22Rv1 (cell line): ENCODE measurements around the gene SPC25.

Source experiments
- H3K27ac ChIP-seq: fragments of 450-650 bp; 2 replicates; pipeline ENCODE4 v1.5.1; 2017
- CTCF ChIP-seq: fragments of 450-650 bp; IDR thresholded peaks from 2 replicates; pipeline ENCODE4 v1.5.1; 2017; ENCODE audit warnings: mild to moderate bottlenecking
- ZFX ChIP-seq: fragments of 450-650 bp; IDR thresholded peaks from 2 replicates; pipeline ENCODE4 v1.6.1; 2017; ENCODE audit warnings: antibody characterized with exemption, borderline replicate concordance

The SPC25 gene

GRCh38 chr2:168913495-168913894, 23.3 kb upstream of the SPC25 start:
- TF ChIP-seq CTCF (no peak), ZFX (no peak)
- no peak overlapping the region for H3K27ac ChIP-seq

- no peak overlapping the region for H3K27ac ChIP-seq
- no peak for TF ChIP-seq ZFX
- no peak for TF ChIP-seq CTCF
Observed at GRCh38 chr2:168912901-168913369, 22.7 kb upstream of the SPC25 start.

GRCh38 chr2:168912466-168912865, 22.2 kb upstream of the SPC25 start:
- H3K27ac ChIP-seq: no peak overlapping the region
- TF ChIP-seq ZFX: no peak
- TF ChIP-seq CTCF: no peak

- H3K27ac ChIP-seq: no peak overlapping the region
- TF ChIP-seq ZFX: no peak
Observed at GRCh38 chr2:168910330-168910729, 20.1 kb upstream of the SPC25 start.

- no peak for TF ChIP-seq ZFX
- no peak for TF ChIP-seq CTCF
- no peak overlapping the region for H3K27ac ChIP-seq
Observed at GRCh38 chr2:168907940-168908662, 17.9 kb upstream of the SPC25 start.

- no peak for TF ChIP-seq CTCF
- TF ChIP-seq ZFX: no peak
- no peak overlapping the region for H3K27ac ChIP-seq
Observed at GRCh38 chr2:168904358-168904757, 14.1 kb upstream of the SPC25 start.

GRCh38 chr2:168903888-168904287, 13.7 kb upstream of the SPC25 start:
- TF ChIP-seq CTCF: no peak
- no peak for TF ChIP-seq ZFX
- H3K27ac ChIP-seq: no peak overlapping the region

- no peak within 1 kb of the TSS for H3K27ac ChIP-seq
- TF ChIP-seq ZFX (no peak), CTCF (no peak)
Observed at GRCh38 chr2:168901003-168901402, 10.8 kb upstream of the SPC25 start, which contains the start of gene G6PC2. Gene G6PC2, plus strand, starts transcription at chr2:168901291. Its CDS starts 41 bp downstream, at chr2:168901332.
